WTC11 (cell line): Measurements from ENCODE around the gene TMEM243. TPM values are rescaled to one million over a fixed set of nuclear protein-coding genes. Genes with fewer than 3 reads are reported as not detected.

Experiments
- ATAC-seq: fragments of 200-7000 bp; cut with Tn5 transposase; 2 replicates; pipeline ENCODE4 v1.10.0; 2021; ENCODE audit warnings: mild to moderate bottlenecking, moderate library complexity
- CTCF ChIA-PET: fragments of 300-600 bp; sonication (Branson Sonifier 250); formaldehyde crosslinking; loops from one replicate; lab custom pipeline; 2021; ENCODE audit warnings: antibody characterized with exemption; lab: Charles Lee
- POLR2A ChIA-PET: fragments of 350-600 bp; sonication (Branson Sonifier 250); formaldehyde crosslinking; loops from one replicate; lab custom pipeline; 2021; ENCODE audit warnings: antibody characterized with exemption; lab: Charles Lee
- DNase-seq: peaks from one replicate; pipeline ENCODE4 v3.0.0; 2021; ENCODE audit warnings: low spot score
- H3K27ac Mint-ChIP-seq: 2 replicates; pipeline ENCODE4 v1.8.0; 2021; ENCODE audit warnings: mixed read lengths
- H3K27me3 Mint-ChIP-seq: 2 replicates; pipeline ENCODE4 v1.8.0; 2021; ENCODE audit warnings: low read depth, mild to moderate bottlenecking, moderate library complexity, mixed read lengths
- H3K36me3 Mint-ChIP-seq: 2 replicates; pipeline ENCODE4 v1.8.0; 2021; ENCODE audit warnings: mixed read lengths
- H3K4me1 Mint-ChIP-seq: 2 replicates; pipeline ENCODE4 v1.8.0; 2022; ENCODE audit warnings: mixed read lengths
- H3K4me3 Mint-ChIP-seq: 2 replicates; pipeline ENCODE4 v1.8.0; 2021; ENCODE audit warnings: mild to moderate bottlenecking, moderate library complexity, mixed read lengths
- H3K9me3 Mint-ChIP-seq: 2 replicates; pipeline ENCODE4 v1.8.0; 2021; ENCODE audit warnings: mixed read lengths
- ATF1 ChIP-seq: sonication (generic); formaldehyde crosslinking; IDR thresholded peaks from 2 replicates; pipeline ENCODE4 v1.8.1; 2023; ENCODE audit warnings: mild to moderate bottlenecking, moderate library complexity, missing genetic modification reagents
- CTCF ChIP-seq: fragments of 200-600 bp; IDR thresholded peaks from 2 replicates; pipeline ENCODE4 v1.8.0; 2022; ENCODE audit warnings: antibody characterized with exemption
- E2F4 ChIP-seq: sonication (generic); formaldehyde crosslinking; IDR thresholded peaks from 2 replicates; pipeline ENCODE4 v1.8.1; 2022; ENCODE audit warnings: low read depth, mild to moderate bottlenecking, moderate library complexity, missing genetic modification reagents, borderline replicate concordance
- E2F5 ChIP-seq: sonication (generic); formaldehyde crosslinking; IDR thresholded peaks from 2 replicates; pipeline ENCODE4 v1.8.1; 2022; ENCODE audit warnings: mild to moderate bottlenecking, moderate library complexity, missing genetic modification reagents
- EMX1 ChIP-seq: fragments of 250-450 bp; sonication (Bioruptor Pico); IDR thresholded peaks from 2 replicates; pipeline ENCODE4 v1.8.0; 2021; ENCODE audit warnings: mild to moderate bottlenecking
- ERG ChIP-seq: fragments of 250-450 bp; sonication (Bioruptor Pico); IDR thresholded peaks from 2 replicates; pipeline ENCODE4 v1.8.0; 2021; ENCODE audit warnings: mild to moderate bottlenecking
- FOXK1 ChIP-seq: sonication (generic); formaldehyde crosslinking; IDR thresholded peaks from 2 replicates; pipeline ENCODE4 v1.8.0; 2022; ENCODE audit warnings: mild to moderate bottlenecking, moderate library complexity, missing genetic modification reagents
- HMGA2 ChIP-seq: fragments of 250-450 bp; sonication (Bioruptor Pico); IDR thresholded peaks from 2 replicates; pipeline ENCODE4 v1.4.0; 2021; ENCODE audit warnings: mild to moderate bottlenecking, moderate library complexity
- IRF2 ChIP-seq: sonication (generic); formaldehyde crosslinking; IDR thresholded peaks from 2 replicates; pipeline ENCODE4 v1.8.0; 2022; ENCODE audit warnings: low read depth, missing genetic modification reagents, borderline replicate concordance
- NFE2L1 ChIP-seq: sonication (generic); formaldehyde crosslinking; IDR thresholded peaks from 2 replicates; pipeline ENCODE4 v1.8.1; 2023; ENCODE audit warnings: missing genetic modification reagents
- NFYB ChIP-seq: sonication (generic); formaldehyde crosslinking; conservative IDR thresholded peaks from 2 replicates; pipeline ENCODE4 v1.8.0; 2022; ENCODE audit warnings: low read depth, missing genetic modification reagents
- NR3C1 ChIP-seq: sonication (generic); formaldehyde crosslinking; conservative IDR thresholded peaks from 2 replicates; pipeline ENCODE4 v1.8.1; 2023; ENCODE audit warnings: low read depth, mild to moderate bottlenecking, missing genetic modification reagents
- SMAD4 ChIP-seq: sonication (generic); formaldehyde crosslinking; IDR thresholded peaks from 2 replicates; pipeline ENCODE4 v1.8.0; 2022; ENCODE audit warnings: mild to moderate bottlenecking, missing genetic modification reagents
- ZBTB43 ChIP-seq: sonication (generic); formaldehyde crosslinking; IDR thresholded peaks from 2 replicates; pipeline ENCODE4 v1.8.1; 2023; ENCODE audit warnings: mild to moderate bottlenecking, missing genetic modification reagents
- ZMAT4 ChIP-seq: fragments of 250-450 bp; sonication (Bioruptor Pico); IDR thresholded peaks from 2 replicates; pipeline ENCODE4 v1.9.0; 2021; ENCODE audit warnings: mild to moderate bottlenecking
- ZNF121 ChIP-seq: sonication (generic); formaldehyde crosslinking; IDR thresholded peaks from 2 replicates; pipeline ENCODE4 v1.8.0; 2023; ENCODE audit warnings: missing genetic modification reagents
- ZNF512 ChIP-seq: sonication (generic); formaldehyde crosslinking; IDR thresholded peaks from 2 replicates; pipeline ENCODE4 v1.8.1; 2022; ENCODE audit warnings: missing genetic modification reagents, borderline replicate concordance
- ZNF532 ChIP-seq: fragments of 250-450 bp; sonication (Bioruptor Pico); IDR thresholded peaks from 2 replicates; pipeline ENCODE4 v1.9.0; 2021; ENCODE audit warnings: mild to moderate bottlenecking, borderline replicate concordance
- ZSCAN18 ChIP-seq: fragments of 250-450 bp; sonication (Bioruptor Pico); IDR thresholded peaks from 2 replicates; pipeline ENCODE4 v2.1.2; 2022; ENCODE audit warnings: mild to moderate bottlenecking, moderate library complexity
- total RNA-seq: library from RNA; stranded (reverse); gene quantifications from 3 replicates; pipeline ENCODE4 v1.2.3, GENCODE V29; 2021

TMEM243 gene
- total RNA-seq, 1 experiment from 2014 or later, result 29.0 TPM

GRCh38 chr7:87188930-87189329, 30.6 kb downstream of the TMEM243 start:
- POLR2A ChIA-PET, result no interaction called here
- Mint-ChIP-seq H3K36me3 (peaks cover 67% of the 10 kb centered on the region), H3K9me3 (no peaks in the 10 kb centered on the region)
- TF ChIP-seq E2F4 (CRISPR knock-in tag), result no peak
- no peak for TF ChIP-seq CTCF
- TF ChIP-seq, all 79 proteins: peak for 0
- no peak for ATAC-seq
- no peak overlapping the region for H3K4me3 Mint-ChIP-seq
- no peaks in the 10 kb centered on the region for H3K27me3 Mint-ChIP-seq
- CTCF ChIA-PET, result no interaction called here
- no peaks in the 10 kb centered on the region for H3K4me1 Mint-ChIP-seq
- H3K27ac Mint-ChIP-seq, result no peak overlapping the region
- DNase-seq, result no peak

GRCh38 chr7:87187120-87187519, 32.4 kb downstream of the TMEM243 start:
- Mint-ChIP-seq H3K9me3 (no peaks in the 10 kb centered on the region), H3K4me3 (no peak overlapping the region), H3K27me3 (no peaks in the 10 kb centered on the region), H3K4me1 (no peaks in the 10 kb centered on the region), H3K27ac (no peak overlapping the region), H3K36me3 (peaks cover 71% of the 10 kb centered on the region)
- ChIA-PET CTCF (no interaction called here), POLR2A (no interaction called here)
- ATAC-seq, result no peak
- TF ChIP-seq IRF2 (no peak), NFYB (CRISPR knock-in tag) (no peak), FOXK1 (CRISPR knock-in tag) (no peak), SMAD4 (CRISPR knock-in tag) (no peak), ZBTB43 (no peak), ZNF532 (CRISPR knock-in tag) (no peak), ZNF121 (peak; percentile 80), NR3C1 (no peak)
- DNase-seq, result no peak

GRCh38 chr7:87179180-87179579, 40.4 kb downstream of the TMEM243 start:
- Mint-ChIP-seq H3K36me3 (peaks cover 72% of the 10 kb centered on the region), H3K27ac (no peak overlapping the region), H3K27me3 (no peaks in the 10 kb centered on the region), H3K4me3 (no peak overlapping the region), H3K4me1 (no peaks in the 10 kb centered on the region), H3K9me3 (no peaks in the 10 kb centered on the region)
- DNase-seq (no peak), ATAC-seq (no peak)
- POLR2A ChIA-PET, result no interaction called here
- CTCF ChIA-PET, result no interaction called here
- TF ChIP-seq ERG (CRISPR knock-in tag) (no peak), E2F5 (CRISPR knock-in tag) (no peak), ZNF512 (no peak), NFE2L1 (CRISPR knock-in tag) (no peak), ATF1 (no peak), ZSCAN18 (CRISPR knock-in tag) (no peak), EMX1 (no peak), ZMAT4 (CRISPR knock-in tag) (no peak), HMGA2 (CRISPR knock-in tag) (no peak)
